ENCODE data around the gene RCBTB2. TPM values are rescaled to one million over a fixed set of nuclear protein-coding genes. Genes with fewer than 3 reads are reported as not detected.

The RCBTB2 gene
- total and polyA plus RNA-seq, 7 donors: 2.8 to 18.5 (median 8.2) TPM

GRCh38 chr13:48531416-48532255 is 1.2 kb downstream of the RCBTB2 start:
- no peak for TF ChIP-seq CTCF (IDR thresholded peaks at IDR 0.05)
- H3K4me3 ChIP-seq: peak overlapping the region; percentile 80
- H3K36me3 ChIP-seq (ENCODE audit: insufficient read depth in 1 of 2, low read depth in 1 of 2): no peaks in the 10 kb centered on the region
- H3K9me3 ChIP-seq: no peaks in the 10 kb centered on the region
- ATAC-seq (peak in 2 of 4 donors; percentile 13 to 15), DNase-seq (no peak)
- peaks cover 11% of the 10 kb centered on the region for H3K4me1 ChIP-seq
- no peaks in the 10 kb centered on the region for H3K27me3 ChIP-seq (ENCODE audit: insufficient read depth in 3 of 3, low read length in 2 of 3)
- 27 to 33% (median 28%) methylated on average over 19 of the region's 19 CpGs for WGBS, 3 donors
- intact Hi-C loops (cut with DNase I): loop anchor here (5.0 kb wide), 1 partner anchor 41 kb away; no protein-coding TSS in a partner anchor
- H3K27ac ChIP-seq: peak overlapping the region; percentile 92

- Histone ChIP-seq H3K4me3 (no peak overlapping the region), H3K4me1 (peaks cover 11% of the 10 kb centered on the region), H3K27ac (no peak overlapping the region), H3K36me3 (ENCODE audit: insufficient read depth in 1 of 2, low read depth in 1 of 2) (no peaks in the 10 kb centered on the region), H3K9me3 (no peaks in the 10 kb centered on the region), H3K27me3 (ENCODE audit: insufficient read depth in 3 of 3, low read length in 2 of 3) (no peaks in the 10 kb centered on the region)
- DNase-seq (no peak), ATAC-seq (no peak)
- WGBS, 3 donors: 90 to 95% (median 92%) methylated on average over 6 of the region's 6 CpGs
- no peak for TF ChIP-seq CTCF (IDR thresholded peaks at IDR 0.05)
- intact Hi-C loops (cut with DNase I): loop anchor here (5.0 kb wide), 1 partner anchor 41 kb away; no protein-coding TSS in a partner anchor
Observed at GRCh38 chr13:48530833-48531232, 2.0 kb downstream of the RCBTB2 start.

GRCh38 chr13:48528720-48529119 is 4.2 kb downstream of the RCBTB2 start:
- no peak for ATAC-seq
- Histone ChIP-seq H3K9me3 (no peaks in the 10 kb centered on the region), H3K4me3 (no peak overlapping the region), H3K36me3 (ENCODE audit: insufficient read depth in 1 of 2, low read depth in 1 of 2) (no peaks in the 10 kb centered on the region), H3K27me3 (ENCODE audit: insufficient read depth in 3 of 3, low read length in 2 of 3) (no peaks in the 10 kb centered on the region), H3K27ac (no peak overlapping the region), H3K4me1 (peaks cover 11% of the 10 kb centered on the region)
- DNase-seq: no peak
- WGBS, 3 donors: 83 to 86% (median 84%) methylated on average over 3 of the region's 3 CpGs
- intact Hi-C loops (cut with DNase I): no loop called here
- no peak for TF ChIP-seq CTCF (IDR thresholded peaks at IDR 0.05)

- ATAC-seq: no peak
- 64 to 77% (median 67%) methylated on average over 2 of the region's 2 CpGs for WGBS, 3 donors
- Histone ChIP-seq H3K27ac (peak overlapping the region; percentile 12), H3K27me3 (ENCODE audit: insufficient read depth in 3 of 3, low read length in 2 of 3) (no peaks in the 10 kb centered on the region), H3K4me3 (no peak overlapping the region), H3K9me3 (no peaks in the 10 kb centered on the region), H3K36me3 (ENCODE audit: insufficient read depth in 1 of 2, low read depth in 1 of 2) (no peaks in the 10 kb centered on the region), H3K4me1 (peaks cover 8% of the 10 kb centered on the region)
- no peak for TF ChIP-seq CTCF (IDR thresholded peaks at IDR 0.05)
- no peak for DNase-seq
- intact Hi-C loops (cut with DNase I): no loop called here
Observed at GRCh38 chr13:48527955-48528354, 4.9 kb downstream of the RCBTB2 start.

Measured in psoas muscle (tissue), 8 donors.